AML-193 (cell line): ENCODE results near the gene SMIM32.

Experiments used
- DNase-seq, 2 experiments: peaks; one replicate each; lab custom pipeline; 2025; lab: John Stamatoyannopoulos, UW

SMIM32 gene

DNA sequence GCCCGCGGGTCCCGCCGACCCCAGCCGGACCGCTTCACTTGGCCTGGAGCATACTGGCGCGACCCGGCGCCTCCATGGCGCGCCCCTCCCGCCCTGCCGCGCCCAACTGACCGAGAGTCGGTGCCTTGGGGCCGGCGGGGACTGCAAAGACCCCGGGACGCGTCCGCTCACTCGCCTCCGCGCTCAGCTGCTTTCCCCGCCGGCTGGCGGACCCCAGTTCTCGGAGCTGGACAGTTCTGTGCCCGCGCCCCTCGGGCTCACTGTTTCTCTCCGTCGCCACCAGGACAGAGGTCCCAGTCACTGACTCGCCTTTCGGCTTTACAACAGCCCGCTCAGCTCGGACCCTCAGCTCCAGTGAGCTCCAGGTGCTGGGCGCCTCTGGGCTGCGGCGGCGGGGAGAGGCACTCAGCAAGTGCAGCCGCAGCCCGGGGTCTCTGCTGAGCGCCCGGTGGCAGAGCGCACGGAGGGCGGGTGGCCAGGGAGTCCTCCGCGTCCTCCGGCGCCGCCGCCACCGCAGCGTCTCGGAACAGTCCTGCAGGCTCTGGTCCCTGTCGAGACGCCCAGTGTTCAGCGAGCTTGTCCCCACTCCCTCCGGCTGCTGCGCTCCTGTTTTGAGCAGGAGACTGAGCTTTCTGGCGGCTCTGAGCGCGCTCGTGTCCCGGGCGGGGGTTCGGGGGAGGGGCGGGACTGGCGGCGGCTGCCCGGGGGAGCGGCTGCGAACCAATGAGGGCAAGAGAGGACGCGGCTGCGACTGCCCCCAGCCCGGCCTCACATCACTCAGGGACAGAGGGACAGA is at the start of gene SMIM32:
TSS of gene SMIM32 (minus strand) at position 637 of the 796 bp plus-strand sequence. CDS start 638 bp downstream, outside the sequence.
- no peak for DNase-seq

DNA sequence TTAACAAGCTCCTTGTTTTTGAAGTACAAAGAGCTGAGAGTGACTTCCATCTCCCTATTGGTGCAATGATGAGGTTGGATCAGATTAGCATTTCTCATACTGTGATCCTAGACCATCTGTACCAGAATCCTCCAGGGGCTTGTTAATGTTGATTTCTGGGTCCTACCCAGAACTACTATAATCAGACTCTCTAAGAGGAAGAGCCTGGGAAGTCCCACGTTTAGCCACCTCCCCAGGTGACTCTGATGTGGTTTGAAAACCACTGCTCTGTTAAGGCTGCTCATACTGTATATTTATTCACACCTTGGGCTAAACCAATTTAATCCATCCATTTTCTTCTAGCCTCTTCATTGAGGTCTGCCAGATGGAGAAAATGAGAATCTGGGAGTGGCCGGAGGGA is 49.6 kb upstream of the SMIM32 start:
- DNase-seq: no peak

DNA sequence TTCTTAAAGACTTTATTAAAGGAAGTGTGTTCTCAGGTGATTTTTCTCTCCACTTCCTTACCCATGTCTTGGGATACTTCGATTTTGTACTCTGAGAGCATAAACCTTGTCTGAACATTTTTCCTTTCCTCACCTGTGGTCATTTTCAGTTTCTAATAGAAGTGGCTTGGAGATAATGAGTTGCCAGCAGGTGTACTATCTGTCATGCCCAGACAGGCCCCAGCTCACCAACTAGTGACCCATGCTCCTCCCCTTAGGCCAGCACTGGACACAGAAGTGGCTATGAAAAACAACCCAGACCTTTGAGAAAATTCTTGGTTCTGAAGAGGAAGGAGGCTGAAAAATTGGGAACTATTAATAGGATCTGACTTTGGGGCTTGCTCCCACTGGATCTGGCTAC is 49.2 kb upstream of the SMIM32 start:
- DNase-seq: no peak

DNA sequence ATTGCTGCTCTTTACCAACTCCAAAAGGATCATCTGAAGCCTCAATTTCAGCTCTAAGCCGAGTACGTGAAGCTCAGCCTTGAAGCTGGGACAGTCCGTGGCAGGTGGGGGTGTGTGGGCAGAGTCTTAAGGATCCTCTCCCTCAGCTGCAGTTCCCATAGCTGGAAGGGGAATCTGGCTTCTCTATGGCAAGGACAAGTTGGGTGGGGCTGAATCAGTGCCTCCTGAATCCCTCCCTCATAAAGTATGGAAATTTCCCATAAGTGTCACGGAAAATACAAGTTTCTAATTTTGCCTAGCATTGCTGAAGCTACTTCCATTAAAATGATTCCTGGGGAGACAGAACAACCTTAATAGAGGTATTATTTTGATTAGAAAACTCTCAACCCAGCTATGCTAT is 47.9 kb upstream of the SMIM32 start:
- no peak for DNase-seq

DNA sequence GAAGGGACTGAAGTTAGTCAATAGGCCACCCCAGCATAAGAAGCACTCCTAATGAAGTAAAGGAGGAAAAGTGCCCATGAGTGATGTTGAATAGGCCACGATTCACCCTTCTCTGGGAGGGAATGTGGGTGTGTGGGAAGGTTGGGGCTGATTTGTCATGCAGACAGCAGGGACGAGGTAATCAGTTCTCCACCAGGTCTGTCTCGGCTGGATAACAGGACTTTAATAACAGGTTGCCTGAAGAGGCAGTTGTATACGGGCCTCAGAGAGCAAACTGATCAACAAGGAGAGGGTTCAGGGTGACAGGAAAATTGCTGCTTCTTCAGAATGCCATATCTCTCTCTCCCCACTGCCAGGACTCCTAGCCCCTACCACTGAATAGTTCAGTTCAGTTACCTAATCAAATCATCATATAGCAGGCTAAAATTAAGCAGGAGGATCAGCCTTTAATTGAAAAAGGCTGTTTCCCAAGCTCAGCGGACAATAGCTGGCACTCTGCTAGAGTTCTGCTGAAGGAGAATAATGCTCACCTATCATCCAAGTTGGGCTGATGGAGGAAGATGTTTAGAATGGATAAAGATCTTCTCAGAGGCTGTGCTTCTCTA is 43.6 kb upstream of the SMIM32 start:
- DNase-seq: no peak

DNA sequence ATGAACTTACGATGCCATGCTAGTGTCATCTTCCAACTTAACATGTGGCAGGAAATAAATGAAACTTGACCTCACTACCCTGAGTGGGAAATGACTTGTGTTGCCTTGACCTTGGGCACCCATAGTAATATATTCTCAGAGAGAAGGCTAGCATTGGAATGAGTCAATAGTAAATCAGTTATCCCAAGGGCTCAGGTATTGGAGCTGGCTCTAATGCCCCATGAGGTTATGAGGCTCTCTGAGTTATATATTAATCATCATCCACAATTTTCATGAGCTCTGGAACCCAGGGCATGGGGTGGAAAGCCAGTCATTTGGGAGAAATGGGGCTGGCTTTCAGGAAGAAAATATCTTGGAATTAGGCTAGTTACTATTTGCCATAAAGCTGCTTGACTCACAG is 42.4 kb upstream of the SMIM32 start:
- no peak for DNase-seq

DNA sequence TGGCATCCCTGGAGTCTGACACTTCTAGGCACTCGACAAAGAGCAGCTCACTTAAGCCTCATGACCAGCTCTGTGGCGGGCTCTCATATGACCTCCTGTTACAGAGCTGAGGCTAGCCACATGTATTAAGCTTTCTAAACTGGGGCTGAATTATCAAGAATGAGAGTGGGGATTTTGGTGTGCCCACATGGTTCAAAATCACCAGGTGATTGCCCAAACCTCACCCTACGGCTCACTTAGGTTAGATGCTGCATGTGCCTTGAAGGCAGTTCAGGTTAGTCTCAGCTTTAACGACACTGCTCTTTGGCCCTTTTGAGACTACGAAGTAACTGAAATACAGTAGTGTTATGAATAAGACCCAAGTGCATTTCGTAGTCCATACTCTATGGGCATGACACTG is 39.4 kb upstream of the SMIM32 start:
- DNase-seq: no peak

DNA sequence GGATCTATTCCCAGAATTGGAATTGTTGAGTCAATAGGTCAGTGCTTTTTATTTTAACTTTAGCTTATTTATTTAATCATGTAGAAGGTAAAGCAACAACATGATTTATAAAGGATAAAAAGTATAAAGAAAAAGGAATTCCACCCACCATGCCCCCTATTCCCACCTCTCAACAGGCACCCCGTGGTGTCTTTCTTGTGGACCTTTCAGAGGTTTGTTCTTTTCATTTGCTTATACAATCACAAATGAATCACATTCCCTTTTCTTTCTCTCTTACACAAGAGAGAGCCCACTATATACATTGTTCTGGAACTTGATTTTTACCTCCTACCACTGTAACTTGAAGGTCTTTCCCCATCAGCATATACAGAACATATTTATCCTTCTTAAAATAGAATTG is 37.2 kb upstream of the SMIM32 start:
- no peak for DNase-seq

DNA sequence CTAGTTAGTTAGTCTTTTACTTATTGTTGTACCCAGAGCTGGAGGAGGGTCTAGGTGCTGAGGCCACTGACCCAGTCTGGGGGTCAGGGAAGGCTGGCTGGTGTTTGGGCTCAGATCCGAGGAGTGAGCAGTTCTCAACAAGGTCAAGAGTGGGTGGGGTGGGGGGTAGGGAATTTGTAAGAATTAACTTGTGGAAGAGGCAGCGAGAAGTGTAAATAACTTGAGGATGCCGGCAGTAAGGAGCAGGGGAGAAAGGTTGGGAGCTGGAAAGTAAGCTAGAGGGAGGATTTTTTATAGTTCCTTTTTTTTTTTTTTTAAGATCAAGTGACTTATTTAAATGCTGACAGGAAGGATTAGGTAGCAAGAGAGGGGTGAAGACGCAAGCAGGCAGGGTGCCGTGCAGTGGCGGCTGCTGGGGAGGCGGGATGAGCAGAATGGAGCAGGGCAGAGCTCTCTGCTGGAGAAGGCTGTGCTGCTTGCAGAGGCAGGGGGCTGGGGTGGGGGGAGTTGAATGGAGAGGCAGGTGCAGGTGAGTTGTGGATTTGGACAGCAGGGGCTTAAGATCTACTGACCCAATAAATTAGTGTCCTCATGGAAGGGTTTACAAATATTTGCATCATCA is 35.3 kb upstream of the SMIM32 start:
- no peak for DNase-seq

DNA sequence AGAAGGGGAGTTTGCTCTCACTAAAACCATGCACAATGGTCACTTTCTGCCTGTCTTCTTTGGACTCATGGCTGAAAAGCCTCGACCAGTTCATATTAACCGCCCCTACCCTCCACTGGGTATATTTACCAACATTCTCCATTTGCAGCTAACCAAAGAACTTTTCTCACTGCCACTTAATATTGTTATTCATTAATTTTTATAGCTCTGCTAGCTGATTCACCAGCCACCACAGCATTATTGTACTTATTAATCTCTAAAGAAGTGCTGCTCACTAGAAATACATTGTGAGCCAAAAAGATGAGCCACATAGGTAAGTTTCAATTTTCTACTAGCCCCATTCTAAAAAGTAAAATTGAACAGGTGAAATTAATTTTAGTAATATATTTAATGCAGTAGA is 33.4 kb upstream of the SMIM32 start:
- no peak for DNase-seq

DNA sequence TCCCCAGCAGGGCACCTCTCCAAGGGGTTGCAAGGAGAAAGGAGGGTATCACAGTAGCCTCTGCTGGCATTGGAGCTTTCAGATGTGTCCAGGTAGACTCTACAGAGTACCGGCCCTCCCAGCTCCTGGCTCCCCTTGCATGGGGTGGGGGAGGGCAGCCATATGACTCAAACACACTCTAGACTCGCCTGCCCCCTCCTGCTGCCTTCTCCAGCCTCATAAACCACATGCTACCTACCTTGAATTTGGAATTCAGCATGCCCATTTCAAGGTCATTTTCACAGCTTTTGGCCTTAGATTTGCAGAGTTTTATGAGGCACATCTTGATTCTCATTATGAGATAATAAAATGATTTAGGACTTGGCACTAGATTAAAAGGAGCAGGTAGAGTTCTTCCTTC is 32.8 kb upstream of the SMIM32 start:
- DNase-seq: no peak

DNA sequence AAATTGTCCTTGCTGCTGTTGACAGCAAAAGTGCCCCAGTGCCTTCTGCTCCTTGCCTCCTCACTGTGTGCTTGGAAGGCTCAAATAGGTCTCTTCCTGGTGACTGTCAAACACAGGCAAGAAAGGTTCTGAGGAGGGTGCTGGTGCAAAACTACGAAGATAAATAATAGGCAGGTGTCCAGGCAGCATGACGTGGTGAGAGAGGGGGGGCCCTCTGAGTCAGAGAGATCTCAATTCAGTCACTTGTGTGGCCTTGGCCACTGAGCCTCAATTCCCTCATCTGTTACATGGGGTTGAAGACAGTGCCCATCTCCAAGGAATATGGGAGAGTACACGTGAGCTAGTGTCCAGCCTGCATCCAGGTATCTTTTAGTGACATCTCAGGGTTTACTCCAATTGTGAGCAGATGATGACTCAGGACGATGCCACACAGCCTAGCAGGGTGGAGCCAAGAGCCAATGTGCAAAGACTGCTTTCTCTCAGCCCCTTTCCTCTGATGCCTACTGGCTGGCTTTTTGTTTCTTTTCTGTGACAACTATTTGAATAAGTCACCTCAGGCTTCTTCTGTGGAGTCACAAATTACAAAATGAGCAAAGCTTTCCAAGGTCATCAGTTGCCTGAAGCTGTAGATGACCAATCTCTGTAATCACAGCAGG is 29.7 kb upstream of the SMIM32 start:
- DNase-seq: no peak

DNA sequence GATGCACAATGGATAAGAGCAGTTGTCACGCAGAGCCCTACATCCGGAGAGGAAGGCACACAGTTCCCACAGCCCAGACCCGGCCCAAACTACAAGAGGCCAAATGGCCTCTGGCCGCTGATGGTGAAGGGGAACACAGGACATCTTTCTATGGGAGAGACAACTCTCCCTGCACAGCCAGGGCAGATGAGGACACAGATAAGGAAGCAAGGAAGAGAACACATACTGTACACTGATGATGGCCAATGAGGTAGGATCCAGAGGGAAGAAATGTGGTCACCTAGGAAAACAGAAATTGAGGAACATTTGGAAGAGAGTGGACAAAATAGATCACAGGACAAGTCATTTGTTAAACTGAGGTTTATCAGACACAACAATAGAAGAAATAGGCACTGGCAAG is 28.4 kb upstream of the SMIM32 start:
- DNase-seq: no peak

DNA sequence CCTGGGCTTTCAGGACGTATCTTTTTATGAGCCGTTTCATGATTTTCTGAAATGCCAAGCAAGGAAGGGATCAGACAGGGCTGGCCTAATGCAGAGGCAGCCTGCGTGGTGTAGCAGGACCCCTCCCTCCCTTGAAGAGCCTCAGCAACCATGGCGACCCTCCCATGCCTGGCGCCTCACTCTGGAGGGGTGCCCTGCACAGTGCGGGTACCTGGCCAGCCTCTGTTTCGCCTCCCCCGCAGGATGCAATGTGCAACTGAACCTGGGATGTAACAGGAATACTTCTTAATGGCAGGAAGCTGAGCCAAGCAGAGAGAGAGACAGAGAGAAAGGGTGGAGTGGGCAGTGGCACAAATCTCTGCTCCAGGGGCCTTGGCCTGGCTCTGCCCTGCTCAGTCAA is 23.3 kb upstream of the SMIM32 start:
- no peak for DNase-seq

DNA sequence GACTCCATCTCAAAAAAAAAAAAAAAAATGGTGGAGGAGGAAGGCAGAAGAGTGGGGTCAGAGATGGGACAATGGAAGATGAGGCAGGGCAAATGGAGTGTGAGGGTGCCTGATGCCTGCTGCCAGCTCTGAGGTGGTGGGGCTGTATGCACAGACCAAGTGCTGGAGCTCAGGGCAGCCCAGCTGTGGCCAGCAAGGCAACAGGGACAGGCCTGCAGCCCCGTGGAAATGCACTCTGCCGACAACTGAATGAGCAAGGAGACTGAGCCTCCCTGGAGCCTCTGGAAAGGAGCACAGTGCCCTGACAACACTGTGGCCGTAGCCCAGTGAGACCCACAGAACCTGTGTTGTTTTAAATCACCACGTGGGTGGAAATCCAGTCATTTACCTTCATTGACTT is 22.9 kb upstream of the SMIM32 start:
- DNase-seq: no peak

DNA sequence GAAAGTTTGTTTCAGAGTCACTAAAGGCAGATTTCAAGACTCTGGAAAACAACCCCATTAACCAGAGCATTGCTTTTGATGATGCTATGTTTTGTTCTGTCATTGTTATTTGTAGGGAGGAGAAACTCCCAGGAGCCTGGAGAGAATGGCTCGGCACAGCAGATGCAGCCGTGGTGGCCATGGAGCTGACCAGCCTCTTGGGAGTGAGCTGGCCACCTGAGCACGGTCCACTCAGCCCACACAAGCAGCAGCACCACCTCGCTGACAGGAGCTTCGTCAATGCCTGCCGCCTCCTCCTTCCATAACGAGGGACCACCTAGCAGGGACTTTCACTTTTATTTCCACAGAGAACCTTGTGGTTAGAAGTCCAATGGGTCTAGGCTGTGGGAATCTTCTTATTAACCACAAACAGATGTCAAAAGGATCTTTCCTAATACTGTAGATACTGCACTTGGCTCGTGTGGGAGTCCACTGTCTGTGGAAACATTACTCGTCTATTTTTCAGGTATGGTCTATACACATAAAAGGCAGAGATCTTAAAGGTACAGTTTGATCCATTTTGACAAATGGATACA is 21.0 kb upstream of the SMIM32 start:
- no peak for DNase-seq

DNA sequence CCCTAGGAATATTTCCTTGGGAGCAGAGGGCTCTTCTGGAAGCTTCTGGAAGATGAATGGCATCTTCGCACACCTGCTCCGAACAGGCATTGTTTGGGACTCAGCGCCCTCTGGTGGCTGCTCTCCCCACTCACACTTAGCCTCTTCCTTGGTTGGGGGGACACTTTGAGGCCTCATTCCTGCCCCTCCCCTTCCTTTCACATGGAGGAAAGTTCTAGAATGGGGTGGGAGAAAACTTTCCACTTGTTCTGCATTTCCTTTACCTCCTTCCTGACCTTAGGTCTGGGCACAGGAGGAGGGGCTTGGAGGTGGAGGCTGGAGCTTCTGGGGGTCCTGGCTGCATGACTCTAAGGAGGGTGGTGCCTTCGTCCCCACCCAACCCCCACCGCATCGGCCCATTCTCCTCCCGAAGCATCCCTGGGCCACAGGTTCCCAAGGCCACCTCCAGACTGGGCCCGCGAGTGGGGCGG is 19.3 kb upstream of the SMIM32 start:
- DNase-seq: peak in 1 of 2 experiments; percentile 13

DNA sequence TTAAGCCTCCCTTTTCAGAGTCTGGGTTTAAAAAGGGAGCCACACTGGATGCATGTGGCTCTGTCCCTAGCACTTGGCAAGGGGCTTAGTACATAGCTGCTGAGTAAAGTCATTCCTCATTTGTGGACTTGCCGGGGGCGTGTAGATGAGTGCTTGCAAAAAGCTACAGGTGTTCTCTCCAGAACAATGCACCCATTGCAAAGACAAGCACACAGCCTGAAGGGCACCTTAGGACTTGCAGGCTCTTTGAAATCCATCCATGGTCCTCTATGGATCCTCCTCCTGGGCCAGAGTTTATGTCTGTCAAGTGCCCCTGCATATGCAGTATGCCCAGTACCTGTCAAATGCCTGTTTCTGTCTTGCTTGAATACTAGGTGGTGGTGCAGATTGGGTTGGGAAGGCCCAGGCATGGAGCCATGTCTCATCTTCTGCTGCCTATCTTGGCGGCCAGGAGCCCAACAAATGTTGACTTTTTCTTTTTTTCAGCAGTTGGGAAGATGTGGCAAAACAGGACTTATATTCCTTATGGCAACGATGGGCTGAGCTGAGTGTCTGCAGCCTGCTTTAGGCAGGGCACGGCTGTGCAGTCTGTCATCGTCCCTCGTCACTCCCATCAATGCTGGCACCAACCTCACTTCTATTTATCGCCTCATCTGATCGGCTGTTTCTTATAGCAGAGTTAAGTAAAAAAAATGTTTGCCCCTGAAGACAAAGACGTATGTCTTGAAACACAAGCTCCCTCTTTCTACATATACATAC is 18.5 kb upstream of the SMIM32 start:
- DNase-seq: no peak

DNA sequence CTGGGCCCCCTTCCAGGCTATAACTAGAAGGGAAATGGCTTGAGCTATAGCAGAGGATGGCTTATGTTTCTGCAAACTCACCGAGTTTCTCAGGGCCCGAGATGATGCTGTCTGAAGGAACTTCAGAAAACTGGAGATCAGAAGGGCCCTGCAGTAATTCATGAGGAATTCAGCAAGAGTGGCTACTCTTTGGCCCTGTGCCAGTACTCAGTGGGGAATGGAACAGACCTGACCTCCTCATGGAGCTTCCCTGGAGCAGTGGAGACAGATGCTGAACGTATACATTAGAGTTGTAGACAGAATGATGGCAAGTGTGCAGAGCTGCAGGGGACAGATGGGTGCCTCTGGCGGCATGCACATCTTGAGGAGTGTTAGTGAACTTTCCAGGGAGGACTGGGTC is 17.3 kb upstream of the SMIM32 start:
- DNase-seq: no peak

DNA sequence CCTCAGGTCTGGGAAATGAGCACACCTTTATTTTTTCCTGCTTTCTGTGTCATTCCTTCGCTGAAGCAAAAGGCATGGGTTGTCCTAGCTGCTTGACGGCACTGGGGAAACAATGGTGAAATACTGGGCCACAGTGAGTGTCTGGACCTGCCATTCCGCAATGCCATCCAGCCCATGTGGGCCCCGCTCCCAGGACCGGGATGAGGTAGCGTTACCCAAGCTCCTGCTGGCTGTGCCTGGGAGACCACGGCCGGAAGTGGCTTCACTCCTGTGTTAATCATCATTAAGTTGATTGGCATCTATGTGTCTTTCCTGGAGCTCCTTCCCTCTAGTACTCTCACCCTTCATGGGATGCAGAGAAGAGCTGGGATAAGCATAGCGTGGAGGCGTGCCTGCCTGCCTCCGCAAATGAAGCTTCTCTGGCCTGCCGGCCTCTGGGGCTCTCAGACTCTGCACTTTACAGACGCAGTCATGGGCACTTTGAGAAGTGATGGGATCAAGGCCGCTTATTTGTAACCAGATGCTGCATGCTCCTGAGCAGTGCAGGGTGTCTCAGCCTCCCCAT is 16.5 kb upstream of the SMIM32 start:
- DNase-seq: no peak

DNA sequence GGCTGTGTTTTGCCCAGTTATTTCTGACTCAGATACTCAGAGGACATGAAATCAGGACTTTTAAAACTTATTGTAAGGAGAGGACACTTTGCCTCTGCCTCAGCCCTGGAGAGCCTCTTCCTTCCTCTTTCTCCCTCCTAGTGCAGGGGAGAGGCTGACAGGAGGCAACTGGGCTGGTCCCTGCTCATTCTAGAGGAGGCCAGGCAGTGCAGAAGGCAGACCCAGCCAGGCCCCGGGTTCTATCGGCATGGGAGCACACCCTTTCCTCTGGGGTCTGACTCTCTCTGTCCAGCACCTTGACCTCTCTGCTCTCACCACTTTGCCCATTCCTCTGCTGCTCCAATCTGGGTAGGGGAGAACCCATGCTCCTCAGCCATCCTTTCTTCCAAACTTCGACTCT is 16.0 kb upstream of the SMIM32 start:
- DNase-seq: no peak
